ENCODE measurements around the gene CSPG4. TPM values are rescaled to one million over a fixed set of nuclear protein-coding genes. Genes with fewer than 3 reads are reported as not detected.

Gene CSPG4
- total and polyA plus RNA-seq, 2 of the 13 experiments (the other 11 are each of a cell fraction or from before 2014, with no cell fraction given): 0.01 to 0.04 TPM

DNA sequence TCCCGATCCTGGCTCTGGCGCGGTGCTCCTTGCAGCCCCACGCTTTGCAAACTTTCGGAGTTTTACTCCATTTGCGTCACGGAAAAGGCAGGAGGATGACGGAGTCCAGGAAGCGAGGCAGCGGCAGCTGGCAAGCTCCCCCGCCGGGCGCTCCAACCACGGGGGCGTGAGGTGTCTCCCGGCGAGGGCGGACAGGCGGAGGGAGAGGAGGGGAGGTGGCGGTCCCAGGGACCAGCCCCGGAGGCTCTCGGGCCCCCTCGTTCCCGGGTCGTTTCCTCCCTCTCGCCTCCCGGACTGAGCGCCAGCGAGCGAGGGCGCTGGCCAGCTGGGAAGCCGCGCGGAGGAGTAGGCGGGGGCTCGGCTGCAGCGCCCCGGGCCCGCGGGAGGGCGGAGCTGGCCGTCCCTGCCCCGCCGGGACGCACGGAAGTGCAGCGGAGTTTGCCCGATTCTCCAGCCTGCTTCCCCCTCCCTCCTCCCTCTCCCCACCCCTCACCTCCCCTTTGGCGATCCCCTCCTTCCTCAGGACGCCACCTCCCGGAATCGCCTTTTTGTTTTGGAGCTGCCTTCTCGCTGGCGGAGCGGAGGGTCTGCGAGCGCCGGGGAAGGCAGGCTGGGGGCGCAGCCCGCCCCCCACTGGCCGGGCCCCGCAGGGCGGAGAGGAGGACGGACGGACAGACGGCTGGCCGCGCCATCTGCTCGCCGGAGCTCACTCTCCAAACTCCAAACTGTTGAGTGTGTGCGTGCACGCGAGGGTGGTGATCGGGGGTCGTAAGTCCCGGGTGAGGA, 65.1 kb downstream of the CSPG4 start, which contains the start of gene SNX33 (continued):
- no peak for TF ChIP-seq THAP8 (CRISPR knock-in tag; IDR thresholded peaks at IDR 0.05; ENCODE audit: borderline replicate concordance)
- TF ChIP-seq SMAD9 (CRISPR knock-in tag; IDR thresholded peaks at IDR 0.05): 0 out of 2 replicates have a peak, but pooled peaks have one; percentile 1
- TF ChIP-seq ATRX (CRISPR knock-in tag; IDR thresholded peaks at IDR 0.05; ENCODE audit: borderline replicate concordance): no peak
- TF ChIP-seq CSRNP2 (CRISPR knock-in tag; conservative IDR thresholded peaks at IDR 0.05; ENCODE audit: low read depth): no peak
- no peak for TF ChIP-seq GTF3A (CRISPR knock-in tag; conservative IDR thresholded peaks at IDR 0.05)
- TF ChIP-seq, protein P1, sequence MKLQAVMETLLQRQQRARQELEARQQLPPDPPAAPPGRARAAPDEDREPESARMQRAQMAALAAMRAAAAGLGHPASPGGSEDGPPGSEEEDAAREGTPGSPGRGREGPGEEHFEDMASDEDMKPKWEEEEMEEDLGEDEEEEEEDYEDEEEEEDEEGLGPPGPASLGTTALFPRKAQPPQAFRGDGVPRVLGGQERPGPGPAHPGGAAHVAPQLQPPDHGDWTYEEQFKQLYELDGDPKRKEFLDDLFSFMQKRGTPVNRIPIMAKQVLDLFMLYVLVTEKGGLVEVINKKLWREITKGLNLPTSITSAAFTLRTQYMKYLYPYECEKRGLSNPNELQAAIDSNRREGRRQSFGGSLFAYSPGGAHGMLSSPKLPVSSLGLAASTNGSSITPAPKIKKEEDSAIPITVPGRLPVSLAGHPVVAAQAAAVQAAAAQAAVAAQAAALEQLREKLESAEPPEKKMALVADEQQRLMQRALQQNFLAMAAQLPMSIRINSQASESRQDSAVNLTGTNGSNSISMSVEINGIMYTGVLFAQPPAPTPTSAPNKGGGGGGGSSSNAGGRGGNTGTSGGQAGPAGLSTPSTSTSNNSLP (IDR thresholded peaks at IDR 0.05; ENCODE audit: low read depth, low read length): no peak
- TF ChIP-seq, protein P2, sequence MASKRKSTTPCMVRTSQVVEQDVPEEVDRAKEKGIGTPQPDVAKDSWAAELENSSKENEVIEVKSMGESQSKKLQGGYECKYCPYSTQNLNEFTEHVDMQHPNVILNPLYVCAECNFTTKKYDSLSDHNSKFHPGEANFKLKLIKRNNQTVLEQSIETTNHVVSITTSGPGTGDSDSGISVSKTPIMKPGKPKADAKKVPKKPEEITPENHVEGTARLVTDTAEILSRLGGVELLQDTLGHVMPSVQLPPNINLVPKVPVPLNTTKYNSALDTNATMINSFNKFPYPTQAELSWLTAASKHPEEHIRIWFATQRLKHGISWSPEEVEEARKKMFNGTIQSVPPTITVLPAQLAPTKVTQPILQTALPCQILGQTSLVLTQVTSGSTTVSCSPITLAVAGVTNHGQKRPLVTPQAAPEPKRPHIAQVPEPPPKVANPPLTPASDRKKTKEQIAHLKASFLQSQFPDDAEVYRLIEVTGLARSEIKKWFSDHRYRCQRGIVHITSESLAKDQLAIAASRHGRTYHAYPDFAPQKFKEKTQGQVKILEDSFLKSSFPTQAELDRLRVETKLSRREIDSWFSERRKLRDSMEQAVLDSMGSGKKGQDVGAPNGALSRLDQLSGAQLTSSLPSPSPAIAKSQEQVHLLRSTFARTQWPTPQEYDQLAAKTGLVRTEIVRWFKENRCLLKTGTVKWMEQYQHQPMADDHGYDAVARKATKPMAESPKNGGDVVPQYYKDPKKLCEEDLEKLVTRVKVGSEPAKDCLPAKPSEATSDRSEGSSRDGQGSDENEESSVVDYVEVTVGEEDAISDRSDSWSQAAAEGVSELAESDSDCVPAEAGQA (IDR thresholded peaks at IDR 0.05; ENCODE audit: low read depth): no peak
- TF ChIP-seq, protein P2 (CRISPR knock-in tag; IDR thresholded peaks at IDR 0.05; ENCODE audit: borderline replicate concordance): no peak
- TF ChIP-seq KDM4B (CRISPR knock-in tag; IDR thresholded peaks at IDR 0.05): no peak
- TF ChIP-seq TOE1 (CRISPR knock-in tag; IDR thresholded peaks at IDR 0.05): no peak
- no peak for TF ChIP-seq ZNF234 (CRISPR knock-in tag; conservative IDR thresholded peaks at IDR 0.05)
- TF ChIP-seq ZNF75D (CRISPR knock-in tag; IDR thresholded peaks at IDR 0.05; ENCODE audit: borderline replicate concordance): no peak
- TF ChIP-seq PAX8 (CRISPR knock-in tag; IDR thresholded peaks at IDR 0.05; ENCODE audit: borderline replicate concordance): no peak
- TF ChIP-seq TBX2 (CRISPR knock-in tag; IDR thresholded peaks at IDR 0.05; ENCODE audit: borderline replicate concordance): peak; percentile 38
- TF ChIP-seq SATB2 (CRISPR knock-in tag; IDR thresholded peaks at IDR 0.05): no peak
- no peak for TF ChIP-seq ZSCAN20 (CRISPR knock-in tag; IDR thresholded peaks at IDR 0.05; ENCODE audit: borderline replicate concordance)
- no peak for TF ChIP-seq CREM (IDR thresholded peaks at IDR 0.05)
- TF ChIP-seq CREM (CRISPR knock-in tag; IDR thresholded peaks at IDR 0.05): no peak
- no peak for TF ChIP-seq MIER2 (CRISPR knock-in tag; IDR thresholded peaks at IDR 0.05)
- 0 out of 2 replicates have a peak, but pooled peaks have one; percentile 29 for TF ChIP-seq SP4 (CRISPR knock-in tag; IDR thresholded peaks at IDR 0.05)
- TF ChIP-seq SMARCC2 (IDR thresholded peaks at IDR 0.05): no peak

All from HepG2 (cell line).